Effector memory CD4-positive, alpha-beta T cell (primary cell): Measurements from ENCODE around the gene MPP2.

Source experiments
- DNase-seq, 3 donors: peaks; one replicate each; pipeline ENCODE4 v3.0.0-alpha.2; 2020
- H3K27ac ChIP-seq: 2 replicates; pipeline ENCODE4 v1.7.0; 2013; ENCODE audit warnings: mild to moderate bottlenecking, low read length, moderate library complexity; ENCODE audit not compliant: insufficient read depth, poor library complexity, severe bottlenecking
- H3K27me3 ChIP-seq: replicated peaks from 2 replicates; pipeline ENCODE4 v1.7.0; 2013; ENCODE audit warnings: mild to moderate bottlenecking, low read length; ENCODE audit not compliant: insufficient read depth, control insufficient read depth, poor library complexity, severe bottlenecking
- H3K36me3 ChIP-seq: 2 replicates; pipeline ENCODE4 v1.7.0; 2013; ENCODE audit warnings: mild to moderate bottlenecking, low read length, moderate library complexity; ENCODE audit not compliant: control insufficient read depth, insufficient read depth
- H3K4me1 ChIP-seq: 2 replicates; pipeline ENCODE4 v1.7.0; 2013; ENCODE audit warnings: low read length, mild to moderate bottlenecking; ENCODE audit not compliant: control insufficient read depth, insufficient read depth, poor library complexity, severe bottlenecking
- H3K4me3 ChIP-seq: 2 replicates; pipeline ENCODE4 v1.7.0; 2013; ENCODE audit warnings: low read length, low read depth, mild to moderate bottlenecking; ENCODE audit not compliant: insufficient read depth, poor library complexity, severe bottlenecking
- H3K9me3 ChIP-seq: 2 replicates; pipeline ENCODE4 v1.7.0; 2013; ENCODE audit warnings: mild to moderate bottlenecking, low read length, moderate library complexity; ENCODE audit not compliant: control insufficient read depth

The MPP2 gene

GRCh38 chr17:43916385-43916784, 9.0 kb upstream of the MPP2 start:
- Histone ChIP-seq H3K27me3 (no peaks in the 10 kb centered on the region), H3K4me3 (no peak overlapping the region)

DNA sequence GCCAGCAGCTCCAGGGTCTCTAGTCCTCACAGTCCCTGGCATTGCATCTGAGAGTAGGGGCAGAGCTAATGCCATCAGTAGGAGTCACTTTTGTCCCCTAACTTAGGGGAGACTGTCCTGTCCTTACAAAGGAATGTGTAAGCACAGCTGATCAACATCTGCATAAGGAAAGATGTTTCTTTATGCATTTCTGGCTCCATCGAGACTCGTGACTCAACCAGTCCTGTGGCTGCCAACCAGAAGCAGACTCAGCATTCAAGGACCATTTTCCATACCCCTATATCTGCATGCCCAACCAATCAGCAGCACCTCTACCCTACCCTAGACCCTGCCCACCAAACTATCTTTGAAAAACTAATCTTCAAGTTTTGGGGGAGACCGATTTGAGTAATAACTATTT, 8.2 kb upstream of the MPP2 start:
- DNase-seq, result no peak
- Histone ChIP-seq H3K4me1 (peaks cover 7% of the 10 kb centered on the region), H3K9me3 (no peaks in the 10 kb centered on the region), H3K4me3 (no peak overlapping the region), H3K36me3 (no peaks in the 10 kb centered on the region), H3K27ac (no peak overlapping the region), H3K27me3 (no peaks in the 10 kb centered on the region)

More at GRCh38 chr17:43916385-43916784, 9.0 kb upstream of the MPP2 start:
- H3K36me3 ChIP-seq, result no peaks in the 10 kb centered on the region
- H3K4me1 ChIP-seq, result peaks cover 7% of the 10 kb centered on the region
- H3K9me3 ChIP-seq, result no peaks in the 10 kb centered on the region
- no peak overlapping the region for H3K27ac ChIP-seq
- DNase-seq, result no peak

- Histone ChIP-seq H3K9me3 (no peaks in the 10 kb centered on the region), H3K36me3 (no peaks in the 10 kb centered on the region), H3K27ac (no peak overlapping the region), H3K4me3 (no peak overlapping the region), H3K4me1 (peaks cover 7% of the 10 kb centered on the region), H3K27me3 (no peaks in the 10 kb centered on the region)
- no peak for DNase-seq
These were observed 7.1 kb upstream of the MPP2 start for GRCh38 chr17:43914451-43914850.

GRCh38 chr17:43913584-43913983, 6.2 kb upstream of the MPP2 start:
- Histone ChIP-seq H3K4me1 (peaks cover 7% of the 10 kb centered on the region), H3K9me3 (no peaks in the 10 kb centered on the region), H3K36me3 (no peaks in the 10 kb centered on the region), H3K4me3 (no peak overlapping the region), H3K27ac (no peak overlapping the region), H3K27me3 (no peaks in the 10 kb centered on the region)
- DNase-seq, result no peak

GRCh38 chr17:43912635-43913304, 5.4 kb upstream of the MPP2 start:
- Histone ChIP-seq H3K27ac (no peak overlapping the region), H3K27me3 (no peaks in the 10 kb centered on the region), H3K4me3 (no peak overlapping the region), H3K36me3 (no peaks in the 10 kb centered on the region), H3K9me3 (no peaks in the 10 kb centered on the region), H3K4me1 (peaks cover 8% of the 10 kb centered on the region)
- DNase-seq, result no peak

- Histone ChIP-seq H3K36me3 (no peaks in the 10 kb centered on the region), H3K4me3 (no peak overlapping the region), H3K9me3 (no peaks in the 10 kb centered on the region), H3K27ac (no peak overlapping the region), H3K27me3 (no peaks in the 10 kb centered on the region), H3K4me1 (peaks cover 13% of the 10 kb centered on the region)
- DNase-seq, result no peak
These were observed 4.6 kb upstream of the MPP2 start for GRCh38 chr17:43911904-43912303.

- no peaks in the 10 kb centered on the region for H3K9me3 ChIP-seq
- peaks cover 24% of the 10 kb centered on the region for H3K4me1 ChIP-seq
- no peak for DNase-seq
- H3K36me3 ChIP-seq, result no peaks in the 10 kb centered on the region
- H3K27me3 ChIP-seq, result peaks cover 5% of the 10 kb centered on the region
- no peak overlapping the region for H3K27ac ChIP-seq
- no peak overlapping the region for H3K4me3 ChIP-seq
These were observed 2.3 kb upstream of the MPP2 start for GRCh38 chr17:43909537-43910231.

DNA sequence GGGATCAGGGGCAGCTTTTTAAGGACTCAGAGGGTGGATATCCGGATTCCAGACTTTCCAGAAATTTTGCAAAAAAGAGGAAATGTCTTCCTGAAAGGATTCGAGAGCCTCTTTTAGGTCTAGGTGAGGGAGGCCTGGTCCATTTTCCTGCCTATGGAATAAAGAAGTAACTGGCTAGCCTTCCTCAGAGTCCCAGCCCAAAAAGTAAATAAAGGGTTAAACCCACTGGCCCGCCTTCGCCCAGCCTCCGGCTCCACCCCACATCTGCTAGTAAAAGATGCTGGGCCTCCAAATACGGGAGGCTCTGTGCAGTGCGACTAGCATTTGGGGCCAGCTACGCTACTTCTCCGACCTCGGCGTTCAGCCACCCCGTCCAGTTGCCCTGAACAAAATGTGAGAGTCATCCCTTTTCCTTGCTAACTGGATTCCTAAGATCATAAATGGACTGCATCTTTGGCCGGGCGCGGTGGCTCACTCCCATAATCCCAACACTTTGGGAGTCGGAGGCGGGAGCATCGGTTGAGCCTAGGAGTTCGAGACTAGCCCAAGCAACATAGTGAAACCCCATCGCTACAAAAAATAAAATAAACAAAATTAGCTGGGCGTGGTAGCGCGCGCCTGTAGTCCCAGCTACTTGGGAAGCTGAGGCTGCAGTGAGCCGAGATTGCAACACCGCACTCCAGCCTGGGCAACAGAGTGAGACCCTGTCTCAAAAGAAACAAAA, 824 bp upstream of the MPP2 start:
- Histone ChIP-seq H3K9me3 (no peaks in the 10 kb centered on the region), H3K4me1 (peaks cover 24% of the 10 kb centered on the region), H3K4me3 (peak overlapping the region; percentile 83), H3K36me3 (no peaks in the 10 kb centered on the region), H3K27me3 (peaks cover 5% of the 10 kb centered on the region), H3K27ac (no peak overlapping the region)
- peak in 1 of 3 donors; percentile 31 for DNase-seq

- DNase-seq, result no peak
- H3K4me1 ChIP-seq, result peaks cover 24% of the 10 kb centered on the region
- H3K27ac ChIP-seq, result peak overlapping the region; percentile 57
- no peaks in the 10 kb centered on the region for H3K9me3 ChIP-seq
- peaks cover 5% of the 10 kb centered on the region for H3K27me3 ChIP-seq
- no peaks in the 10 kb centered on the region for H3K36me3 ChIP-seq
- H3K4me3 ChIP-seq, result peak overlapping the region; percentile 83
These were observed 348 bp downstream of the MPP2 start for GRCh38 chr17:43906951-43907424.
